ENCODE results near the gene ZNF75A.
A peak's percentile ranks its signal among the peaks of the same experiment; 100 is the strongest.
"Not testable (repeated sequence)": the region's sequence is repeated elsewhere in the genome, so short reads cannot be mapped to it uniquely, and the experiment has no call there.

The ZNF75A gene

GRCh38 chr16:3305109-3306068, at the start of gene ZNF75A, which contains the start of gene TIGD7:
ZNF75A (plus strand) TSS chr16:3305497; CDS start chr16:3308429, 2,932 bp downstream.
TIGD7 (minus strand) TSS chr16:3305430; CDS start chr16:3300614, 4,816 bp downstream.
- DNase-seq (ENCODE audit: low read depth in 3 of 3) = peak; percentile 62 to 65 (median 63)

- no peak for DNase-seq (ENCODE audit: low read depth in 3 of 3)
Observed at GRCh38 chr16:3256146-3256865, 49.0 kb upstream of the ZNF75A start, which contains the start of gene MEFV. MEFV (minus strand) TSS chr16:3256633; CDS start chr16:3256587, 46 bp downstream.

DNA sequence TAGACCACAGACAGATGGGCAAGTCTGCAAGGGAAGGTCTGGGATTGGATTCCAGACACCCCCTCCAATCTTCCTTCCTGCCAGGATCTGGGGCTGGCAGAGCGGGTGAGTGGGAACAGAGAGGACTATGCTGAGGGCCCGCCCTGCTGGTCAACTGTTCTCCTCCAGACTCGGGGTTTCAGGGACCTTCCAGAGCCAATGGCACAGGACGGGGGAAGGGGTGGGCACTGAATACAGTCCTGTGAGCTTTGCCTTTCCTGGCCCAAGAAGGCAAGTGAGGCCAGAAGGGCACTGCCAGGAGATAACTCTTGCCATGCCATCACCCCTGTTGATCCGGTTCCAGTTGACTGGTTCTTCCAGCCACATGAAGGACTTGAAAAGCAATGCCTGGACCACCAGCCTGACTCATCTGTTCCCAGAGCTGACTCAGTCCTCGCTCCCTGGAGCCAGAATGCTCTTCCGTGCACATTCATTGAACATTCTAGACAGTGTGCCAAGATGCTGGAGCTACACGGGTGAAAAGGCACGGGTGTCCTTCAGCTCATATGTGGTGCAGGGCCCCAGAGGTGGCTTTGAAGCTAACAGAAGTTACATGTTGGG, 48.3 kb upstream of the ZNF75A start:
- DNase-seq (ENCODE audit: low read depth in 3 of 3) = no peak

GRCh38 chr16:3259836-3260235, 45.5 kb upstream of the ZNF75A start:
- DNase-seq (ENCODE audit: low read depth in 3 of 3) = no peak

DNA sequence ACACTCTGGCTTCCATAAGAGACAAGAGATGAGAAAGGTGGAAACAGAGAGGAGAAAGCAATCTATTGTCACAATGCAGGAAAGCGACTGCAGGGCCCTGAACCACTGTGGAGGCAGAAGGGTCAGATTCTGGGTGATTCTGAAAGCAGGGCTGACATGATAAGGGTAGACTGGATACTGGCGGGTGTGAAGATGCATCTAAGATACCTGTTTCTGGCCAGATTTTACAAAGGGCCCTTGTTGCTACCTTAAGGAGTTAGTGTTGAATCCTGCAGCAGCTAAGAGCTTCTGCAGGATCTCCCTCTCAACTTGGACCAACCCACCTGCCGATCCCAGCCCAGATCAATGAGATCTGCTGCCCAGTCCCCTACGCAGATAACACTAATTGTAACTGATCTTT, 42.8 kb upstream of the ZNF75A start:
- DNase-seq (ENCODE audit: low read depth in 3 of 3) = no peak

- peak; percentile 96 to 98 (median 97) for DNase-seq (ENCODE audit: low read depth in 3 of 3)
Observed at GRCh38 chr16:3264137-3265036, 40.9 kb upstream of the ZNF75A start.

GRCh38 chr16:3266873-3267537, 38.3 kb upstream of the ZNF75A start:
- no peak for DNase-seq (ENCODE audit: low read depth in 3 of 3)

- DNase-seq (ENCODE audit: low read depth in 3 of 3) = no peak
Observed at GRCh38 chr16:3268294-3268693, 37.0 kb upstream of the ZNF75A start.

DNA sequence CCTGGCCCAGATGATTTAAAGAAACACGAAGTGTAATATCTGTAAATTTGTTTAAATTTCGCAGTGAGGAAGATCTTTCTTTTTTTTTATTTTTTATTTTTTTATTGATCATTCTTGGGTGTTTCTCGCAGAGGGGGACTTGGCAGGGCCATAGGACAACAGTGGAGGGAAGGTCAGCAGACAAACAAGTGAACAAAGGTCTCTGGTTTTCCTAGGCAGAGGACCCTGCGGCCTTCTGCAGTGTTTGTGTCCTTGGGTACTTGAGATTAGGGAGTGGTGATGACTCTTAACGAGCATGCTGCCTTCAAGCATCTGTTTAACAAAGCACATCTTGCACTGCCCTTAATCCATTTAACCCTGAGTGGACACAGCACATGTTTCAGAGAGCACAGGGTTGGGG, 34.6 kb upstream of the ZNF75A start:
- not testable (repeated sequence) for DNase-seq (ENCODE audit: low read depth in 3 of 3)

DNA sequence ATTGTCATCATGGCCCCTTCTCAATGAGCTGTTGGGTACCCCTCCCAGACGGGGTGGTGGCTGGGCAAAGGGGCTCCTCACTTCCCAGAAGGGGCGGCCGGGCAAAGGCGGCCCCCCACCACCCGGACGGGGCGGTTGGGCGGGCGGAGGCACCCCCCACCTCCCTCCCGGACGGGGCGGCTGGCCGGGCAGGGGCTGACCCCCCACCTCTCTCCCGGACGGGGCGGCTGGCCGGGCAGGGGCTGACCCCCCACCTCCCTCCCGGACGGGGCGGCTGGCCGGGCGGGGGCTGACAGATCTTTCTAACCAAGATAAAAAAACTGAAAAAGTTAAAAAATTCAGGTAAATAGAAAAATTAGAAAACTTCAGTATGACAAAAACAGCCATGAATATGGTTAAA, 34.0 kb upstream of the ZNF75A start:
- not testable (repeated sequence) for DNase-seq (ENCODE audit: low read depth in 3 of 3)

GRCh38 chr16:3274490-3274889, 30.8 kb upstream of the ZNF75A start:
- no peak for DNase-seq (ENCODE audit: low read depth in 3 of 3)

- DNase-seq (ENCODE audit: low read depth in 3 of 3) = no peak
Observed at GRCh38 chr16:3274947-3275346, 30.4 kb upstream of the ZNF75A start.

GRCh38 chr16:3276679-3277078, 28.6 kb upstream of the ZNF75A start:
- DNase-seq (ENCODE audit: low read depth in 3 of 3) = no peak

- no peak for DNase-seq (ENCODE audit: low read depth in 3 of 3)
Observed at GRCh38 chr16:3281222-3281820, 24.0 kb upstream of the ZNF75A start.

DNA sequence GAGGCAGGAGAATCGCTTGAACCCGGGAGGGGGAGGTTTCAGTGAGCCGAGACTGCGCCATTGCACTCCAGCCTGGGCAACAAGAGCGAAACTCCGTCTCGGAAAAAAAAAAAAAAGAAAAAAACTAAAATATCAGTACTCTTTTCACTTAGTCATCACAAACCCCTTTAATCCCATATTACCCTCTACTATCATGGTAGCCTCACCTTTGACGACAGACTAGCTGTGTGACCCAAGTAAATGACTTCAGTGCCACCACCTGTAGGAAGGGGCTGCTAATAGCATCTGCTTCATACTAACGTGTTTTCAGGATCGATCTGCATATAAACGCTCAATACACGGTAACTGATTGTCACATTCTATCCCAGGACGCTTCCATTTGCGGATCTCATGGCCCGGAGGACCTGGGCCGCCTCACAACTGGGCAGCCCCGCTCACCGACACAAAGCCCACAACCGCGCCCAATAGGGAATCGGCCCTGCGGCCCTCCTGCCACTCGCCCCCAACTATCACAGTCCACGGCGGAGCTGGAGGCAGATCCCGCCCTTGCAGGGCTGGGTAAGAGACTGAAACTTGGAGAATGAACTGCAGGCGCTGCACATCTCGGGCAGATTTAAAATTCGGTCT, 23.1 kb upstream of the ZNF75A start:
- DNase-seq (ENCODE audit: low read depth in 3 of 3) = no peak

- DNase-seq (ENCODE audit: low read depth in 3 of 3) = peak; percentile 81 to 89 (median 89)
Observed at GRCh38 chr16:3282730-3283542, 22.4 kb upstream of the ZNF75A start, which contains the start of gene ZNF263. ZNF263 (plus strand) TSS chr16:3283491; CDS start chr16:3283819, 328 bp downstream.

- no peak for DNase-seq (ENCODE audit: low read depth in 3 of 3)
Observed at GRCh38 chr16:3283543-3284447, 21.5 kb upstream of the ZNF75A start.

DNA sequence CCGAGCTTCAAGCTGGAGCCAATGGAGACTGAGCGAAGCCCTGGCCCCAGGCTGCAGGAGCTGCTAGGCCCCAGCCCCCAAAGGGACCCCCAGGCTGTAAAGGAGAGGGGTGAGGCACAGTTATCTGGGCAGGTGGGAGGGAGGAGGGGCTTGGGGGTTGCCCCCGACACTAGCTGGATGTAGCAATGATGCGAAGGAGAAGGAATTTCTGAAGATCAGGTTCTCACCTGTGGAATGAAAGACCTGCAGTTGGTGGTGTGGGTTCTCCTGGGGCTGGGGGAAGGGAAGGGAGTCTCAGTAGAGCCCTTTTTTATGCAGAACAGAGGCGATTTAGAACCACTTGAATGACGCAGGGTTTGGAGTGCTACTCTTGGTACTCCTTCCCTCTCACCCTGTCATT, 20.2 kb upstream of the ZNF75A start:
- DNase-seq (ENCODE audit: low read depth in 3 of 3) = no peak
